Measurements from ENCODE around the gene C7orf25. TPM values are rescaled to one million over a fixed set of nuclear protein-coding genes. Genes with fewer than 3 reads are reported as not detected.

Gene C7orf25
- total and polyA plus RNA-seq, 4 donors: 0.88 to 7.4 (median 2.1) TPM

GRCh38 chr7:42950417-42950816, 38.5 kb upstream of the C7orf25 start:
- no peaks in the 10 kb centered on the region for H3K9me3 ChIP-seq (ENCODE audit: control insufficient read depth in 4 of 4, low read length in 3 of 4)
- DNase-seq (ENCODE audit: low spot score): no peak
- no peak overlapping the region for H3K27ac ChIP-seq (ENCODE audit: low read depth in 1 of 2, low read length in 2 of 2)
- TF ChIP-seq EGR1 (IDR thresholded peaks at IDR 0.05; ENCODE audit: low read depth in 2 of 2): no peak
- TF ChIP-seq, protein P1, sequence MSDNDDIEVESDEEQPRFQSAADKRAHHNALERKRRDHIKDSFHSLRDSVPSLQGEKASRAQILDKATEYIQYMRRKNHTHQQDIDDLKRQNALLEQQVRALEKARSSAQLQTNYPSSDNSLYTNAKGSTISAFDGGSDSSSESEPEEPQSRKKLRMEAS (IDR thresholded peaks at IDR 0.05): no peak
- TF ChIP-seq, protein P2, sequence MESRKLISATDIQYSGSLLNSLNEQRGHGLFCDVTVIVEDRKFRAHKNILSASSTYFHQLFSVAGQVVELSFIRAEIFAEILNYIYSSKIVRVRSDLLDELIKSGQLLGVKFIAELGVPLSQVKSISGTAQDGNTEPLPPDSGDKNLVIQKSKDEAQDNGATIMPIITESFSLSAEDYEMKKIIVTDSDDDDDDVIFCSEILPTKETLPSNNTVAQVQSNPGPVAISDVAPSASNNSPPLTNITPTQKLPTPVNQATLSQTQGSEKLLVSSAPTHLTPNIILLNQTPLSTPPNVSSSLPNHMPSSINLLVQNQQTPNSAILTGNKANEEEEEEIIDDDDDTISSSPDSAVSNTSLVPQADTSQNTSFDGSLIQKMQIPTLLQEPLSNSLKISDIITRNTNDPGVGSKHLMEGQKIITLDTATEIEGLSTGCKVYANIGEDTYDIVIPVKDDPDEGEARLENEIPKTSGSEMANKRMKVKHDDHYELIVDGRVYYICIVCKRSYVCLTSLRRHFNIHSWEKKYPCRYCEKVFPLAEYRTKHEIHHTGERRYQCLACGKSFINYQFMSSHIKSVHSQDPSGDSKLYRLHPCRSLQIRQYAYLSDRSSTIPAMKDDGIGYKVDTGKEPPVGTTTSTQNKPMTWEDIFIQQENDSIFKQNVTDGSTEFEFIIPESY (IDR thresholded peaks at IDR 0.05): no peak
- H3K4me3 ChIP-seq (ENCODE audit: low read depth in 1 of 3, low read length in 3 of 3): no peak overlapping the region
- no peaks in the 10 kb centered on the region for H3K36me3 ChIP-seq (ENCODE audit: control insufficient read depth in 4 of 4, insufficient read depth in 3 of 4, low read depth in 1 of 4, low read length in 3 of 4)
- no peaks in the 10 kb centered on the region for H3K27me3 ChIP-seq (ENCODE audit: control insufficient read depth in 4 of 4, insufficient read depth in 4 of 4, low read length in 3 of 4)
- H3K9ac ChIP-seq (ENCODE audit: low read depth in 1 of 2, low read length in 2 of 2): no peak overlapping the region
- 62% methylated on average over 3 of the region's 3 CpGs for WGBS
- no peaks in the 10 kb centered on the region for H3K4me1 ChIP-seq (ENCODE audit: control insufficient read depth in 4 of 4, insufficient read depth in 4 of 4, low read length in 3 of 4)

DNA sequence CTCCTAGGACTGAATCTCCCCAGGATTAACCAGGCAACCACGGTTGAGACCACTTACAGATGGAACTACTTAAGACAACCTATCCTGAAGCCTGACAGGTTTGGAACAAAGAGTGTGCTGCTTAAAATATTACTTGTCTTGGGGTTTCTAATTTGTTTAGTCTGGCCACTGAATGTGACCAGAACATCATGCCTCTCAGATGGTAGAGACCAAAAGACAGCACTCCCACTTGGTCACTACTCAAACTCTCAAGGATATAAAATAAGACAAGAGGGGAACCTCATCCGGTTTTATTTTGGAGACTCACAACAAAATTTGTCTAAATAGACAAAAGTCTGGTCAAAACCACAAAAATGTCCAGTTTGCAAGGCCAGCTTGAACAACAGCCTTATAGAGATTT, 35.7 kb upstream of the C7orf25 start:
- H3K27me3 ChIP-seq (ENCODE audit: control insufficient read depth in 4 of 4, insufficient read depth in 4 of 4, low read length in 3 of 4): no peaks in the 10 kb centered on the region
- no peaks in the 10 kb centered on the region for H3K36me3 ChIP-seq (ENCODE audit: control insufficient read depth in 4 of 4, insufficient read depth in 3 of 4, low read depth in 1 of 4, low read length in 3 of 4)
- H3K4me3 ChIP-seq (ENCODE audit: low read depth in 1 of 3, low read length in 3 of 3): no peak overlapping the region
- no peaks in the 10 kb centered on the region for H3K9me3 ChIP-seq (ENCODE audit: control insufficient read depth in 4 of 4, low read length in 3 of 4)
- TF ChIP-seq GABPA (IDR thresholded peaks at IDR 0.05 in 1 of 2, conservative IDR thresholded peaks at IDR 0.05 in 1 of 2): no peak
- no peak for TF ChIP-seq SP1 (IDR thresholded peaks at IDR 0.05)
- TF ChIP-seq, protein P2 (IDR thresholded peaks at IDR 0.05): no peak
- no peak for TF ChIP-seq CTCF (IDR thresholded peaks at IDR 0.05; ENCODE audit: low read depth, low read length, missing input control)
- no peak for TF ChIP-seq EGR1 (IDR thresholded peaks at IDR 0.05; ENCODE audit: low read depth in 2 of 2)
- TF ChIP-seq JUND (IDR thresholded peaks at IDR 0.05): no peak
- TF ChIP-seq RXRA (IDR thresholded peaks at IDR 0.05): no peak
- no peak for TF ChIP-seq FOXA2 (IDR thresholded peaks at IDR 0.05)
- TF ChIP-seq YY1 (IDR thresholded peaks at IDR 0.05): no peak
- TF ChIP-seq, protein P3, sequence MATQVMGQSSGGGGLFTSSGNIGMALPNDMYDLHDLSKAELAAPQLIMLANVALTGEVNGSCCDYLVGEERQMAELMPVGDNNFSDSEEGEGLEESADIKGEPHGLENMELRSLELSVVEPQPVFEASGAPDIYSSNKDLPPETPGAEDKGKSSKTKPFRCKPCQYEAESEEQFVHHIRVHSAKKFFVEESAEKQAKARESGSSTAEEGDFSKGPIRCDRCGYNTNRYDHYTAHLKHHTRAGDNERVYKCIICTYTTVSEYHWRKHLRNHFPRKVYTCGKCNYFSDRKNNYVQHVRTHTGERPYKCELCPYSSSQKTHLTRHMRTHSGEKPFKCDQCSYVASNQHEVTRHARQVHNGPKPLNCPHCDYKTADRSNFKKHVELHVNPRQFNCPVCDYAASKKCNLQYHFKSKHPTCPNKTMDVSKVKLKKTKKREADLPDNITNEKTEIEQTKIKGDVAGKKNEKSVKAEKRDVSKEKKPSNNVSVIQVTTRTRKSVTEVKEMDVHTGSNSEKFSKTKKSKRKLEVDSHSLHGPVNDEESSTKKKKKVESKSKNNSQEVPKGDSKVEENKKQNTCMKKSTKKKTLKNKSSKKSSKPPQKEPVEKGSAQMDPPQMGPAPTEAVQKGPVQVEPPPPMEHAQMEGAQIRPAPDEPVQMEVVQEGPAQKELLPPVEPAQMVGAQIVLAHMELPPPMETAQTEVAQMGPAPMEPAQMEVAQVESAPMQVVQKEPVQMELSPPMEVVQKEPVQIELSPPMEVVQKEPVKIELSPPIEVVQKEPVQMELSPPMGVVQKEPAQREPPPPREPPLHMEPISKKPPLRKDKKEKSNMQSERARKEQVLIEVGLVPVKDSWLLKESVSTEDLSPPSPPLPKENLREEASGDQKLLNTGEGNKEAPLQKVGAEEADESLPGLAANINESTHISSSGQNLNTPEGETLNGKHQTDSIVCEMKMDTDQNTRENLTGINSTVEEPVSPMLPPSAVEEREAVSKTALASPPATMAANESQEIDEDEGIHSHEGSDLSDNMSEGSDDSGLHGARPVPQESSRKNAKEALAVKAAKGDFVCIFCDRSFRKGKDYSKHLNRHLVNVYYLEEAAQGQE (IDR thresholded peaks at IDR 0.05): no peak
- no peak for TF ChIP-seq ATF3 (IDR thresholded peaks at IDR 0.05)
- TF ChIP-seq HNF4G (IDR thresholded peaks at IDR 0.05): no peak
- TF ChIP-seq, protein P1 (IDR thresholded peaks at IDR 0.05): no peak
- TF ChIP-seq RAD21 (IDR thresholded peaks at IDR 0.05): no peak
- no peaks in the 10 kb centered on the region for H3K4me1 ChIP-seq (ENCODE audit: control insufficient read depth in 4 of 4, insufficient read depth in 4 of 4, low read length in 3 of 4)
- WGBS: 72% methylated on average over 2 of the region's 2 CpGs
- H3K9ac ChIP-seq (ENCODE audit: low read depth in 1 of 2, low read length in 2 of 2): no peak overlapping the region
- H3K27ac ChIP-seq (ENCODE audit: low read depth in 1 of 2, low read length in 2 of 2): no peak overlapping the region
- DNase-seq (ENCODE audit: low spot score): no peak

All from liver (tissue), 9 donors.